H1 (cell line): ENCODE data around the gene GRID1. TPM values are rescaled to one million over a fixed set of nuclear protein-coding genes. Genes with fewer than 3 reads are reported as not detected.

Source experiments
- GABPA ChIP-seq: IDR thresholded peaks from 2 replicates; pipeline ENCODE4 v1.6.1; 2011; ENCODE audit warnings: mild to moderate bottlenecking, low read length, moderate library complexity, borderline replicate concordance; ENCODE audit not compliant: insufficient read depth
- KDM1A ChIP-seq: fragments of 200-600, 300-600 bp; sonication (generic); IDR thresholded peaks from 2 replicates; pipeline ENCODE4 v1.7.1; 2016; ENCODE audit warnings: mild to moderate bottlenecking, low read length, borderline replicate concordance
- SP2 ChIP-seq: IDR thresholded peaks from 2 replicates; pipeline ENCODE4 v1.6.1; 2012; ENCODE audit warnings: mild to moderate bottlenecking, low read length, inconsistent platforms
- polyA plus RNA-seq, 7 experiments: library from polyadenylated mRNA; depleted of rRNA in 3 of 7; stranded (reverse) in 5 of 7; unstranded in 2 of 7; fragments of >200 nt in 5 of 7; fragments of 200-250 nt in 2 of 7; gene quantifications; 1 replicate in 5 of 7; 2 replicates in 1 of 7; 4 replicates in 1 of 7; pipeline versions ENCODE4 v1.2.1 to v1.2.3, GENCODE V29; 2011 to 2013; ENCODE audit warnings: missing spikeins in 2 of 7, mixed read lengths in 2 of 7
- total RNA-seq: library from RNA; stranded (reverse); fragmentation: NEBNext Ultra II Directional; extraction: Animal tissue kit (Norgen Biotek cat#: 25700); gene quantifications from 2 replicates; pipeline ENCODE4 v1.2.1, GENCODE V29; 2021
- TF ChIP-seq, protein P1 (sequence below): IDR thresholded peaks from 2 replicates; pipeline ENCODE4 v1.6.1; 2011; ENCODE audit warnings: low read depth, mild to moderate bottlenecking, low read length; ENCODE audit not compliant: insufficient read depth
- TF ChIP-seq, protein P2 (sequence below): IDR thresholded peaks from 2 replicates; pipeline ENCODE4 v1.6.1; 2012; ENCODE audit warnings: inconsistent platforms

The GRID1 gene
- total and polyA plus RNA-seq, 2 of the 8 experiments (the other 6 are each of a cell fraction or from before 2014, with no cell fraction given): 0.22 to 0.30 TPM

DNA sequence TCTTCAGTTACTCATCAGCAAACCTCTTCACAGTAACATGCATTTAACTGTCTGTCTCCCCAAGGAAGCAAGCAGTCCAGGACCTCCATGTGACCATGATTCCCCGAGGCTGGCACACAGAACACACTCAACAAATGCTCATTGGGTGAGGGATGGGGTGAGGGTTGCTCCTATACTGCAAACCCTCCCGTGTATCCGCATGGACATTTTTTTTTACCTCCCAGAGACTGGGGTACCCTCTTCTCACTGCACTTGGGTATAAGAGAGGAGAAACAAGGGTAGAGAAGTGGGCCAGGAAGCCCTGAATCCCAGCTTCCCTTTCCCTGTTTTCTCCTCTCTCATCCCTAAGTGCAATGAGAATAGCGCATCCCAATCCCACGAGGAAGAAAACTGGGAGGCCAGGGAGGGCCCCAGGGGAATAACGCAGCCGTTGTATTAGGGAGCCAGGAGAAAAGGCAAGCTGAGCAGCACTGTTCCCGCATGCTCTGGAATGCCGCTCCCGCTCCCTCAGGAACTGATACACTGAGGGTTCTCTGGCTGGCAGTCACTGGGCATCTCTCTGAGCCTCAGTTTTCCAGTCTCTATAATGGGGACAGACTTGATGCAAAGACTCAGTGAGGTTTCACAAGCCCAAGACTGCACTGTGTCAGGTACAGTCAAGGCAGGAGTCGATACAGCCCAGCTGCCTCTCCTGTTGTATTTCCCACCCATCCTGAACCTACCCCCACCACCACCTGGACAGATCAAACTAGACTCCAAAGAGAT, 134.6 kb downstream of the GRID1 start (continued):
- TF ChIP-seq KDM1A: peak; percentile 87; the same call in 1 of the 2 replicates
- TF ChIP-seq SP2: no peak
- no peak for TF ChIP-seq GABPA
- TF ChIP-seq, protein P1, sequence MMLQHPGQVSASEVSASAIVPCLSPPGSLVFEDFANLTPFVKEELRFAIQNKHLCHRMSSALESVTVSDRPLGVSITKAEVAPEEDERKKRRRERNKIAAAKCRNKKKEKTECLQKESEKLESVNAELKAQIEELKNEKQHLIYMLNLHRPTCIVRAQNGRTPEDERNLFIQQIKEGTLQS: no peak
- TF ChIP-seq, protein P2, sequence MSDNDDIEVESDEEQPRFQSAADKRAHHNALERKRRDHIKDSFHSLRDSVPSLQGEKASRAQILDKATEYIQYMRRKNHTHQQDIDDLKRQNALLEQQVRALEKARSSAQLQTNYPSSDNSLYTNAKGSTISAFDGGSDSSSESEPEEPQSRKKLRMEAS: no peak
